Uterus (tissue), 4 donors: ENCODE data around the gene ADAP1. TPM values are rescaled to one million over a fixed set of nuclear protein-coding genes. Genes with fewer than 3 reads are reported as not detected.

Experiments used
- DNase-seq, 2 donors: peaks; one replicate each; pipeline ENCODE4 v3.0.0-alpha.2; 2019 to 2020
- H3K27ac ChIP-seq, 2 donors: fragments of 200-600 bp; sonication (generic); 1 replicate in 1 of 2; 2 replicates in 1 of 2; pipeline ENCODE4 v1.5.1; 2016 to 2018
- H3K27me3 ChIP-seq, 2 donors: fragments of 200-600 bp; sonication (generic); one replicate each; pipeline ENCODE4 v1.5.1; 2018 to 2019; ENCODE audit warnings: control low read depth in 1 of 2
- H3K36me3 ChIP-seq, 2 donors: fragments of 200-600 bp; sonication (generic); one replicate each; pipeline ENCODE4 v1.5.1; 2019; ENCODE audit warnings: control low read depth in 1 of 2
- H3K4me1 ChIP-seq, 2 donors: fragments of 200-600 bp; sonication (generic); one replicate each; pipeline ENCODE4 v1.5.1; 2018 to 2019; ENCODE audit warnings: control low read depth in 1 of 2
- H3K4me3 ChIP-seq, 2 donors: fragments of 200-600 bp; sonication (generic); 1 replicate in 1 of 2; 2 replicates in 1 of 2; pipeline ENCODE4 v1.5.1; 2018 to 2019; ENCODE audit warnings: mild to moderate bottlenecking in 1 of 2
- H3K9me3 ChIP-seq, 2 donors: fragments of 200-600 bp; sonication (generic); one replicate each; pipeline ENCODE4 v1.5.1; 2019; ENCODE audit warnings: control low read depth in 1 of 2
- POLR2A ChIP-seq, 2 donors: fragments of 450-650 bp; IDR thresholded peaks; one replicate each; pipeline ENCODE4 v1.6.1; 2016; ENCODE audit warnings: antibody characterized with exemption in 2 of 2, mild to moderate bottlenecking in 1 of 2, moderate library complexity in 1 of 2
- intact Hi-C: fragments of 100-400 bp; cut with DNase I; formaldehyde crosslinking; loops from one replicate; pipeline ENCODE4 v1.15.1; 2023; ENCODE audit warnings: low total_unique reads
- total RNA-seq, 4 donors: library from RNA; depleted of rRNA in 3 of 4; stranded (reverse); fragments of >200 nt in 3 of 4; gene quantifications; one replicate each; pipeline versions ENCODE4 v1.1.0 to v1.2.4, GENCODE V29; 2014 to 2023
- TF ChIP-seq, protein P1 (sequence below), 4 experiments: fragments of 200-600 bp in 2 of 4; fragments of 450-650 bp in 2 of 4; sonication (generic) in 2 of 4; IDR thresholded peaks; one replicate each; pipeline ENCODE4 v1.5.1; 2016 to 2019; ENCODE audit warnings: antibody characterized with exemption in 4 of 4, mild to moderate bottlenecking in 2 of 4, moderate library complexity in 1 of 4
- donor health status: DM: yes; HTN: yes; CAD: no.

Gene ADAP1
- total RNA-seq, 4 donors from 2014 or later: 3.2 to 17.4 (median 10.9) TPM

DNA sequence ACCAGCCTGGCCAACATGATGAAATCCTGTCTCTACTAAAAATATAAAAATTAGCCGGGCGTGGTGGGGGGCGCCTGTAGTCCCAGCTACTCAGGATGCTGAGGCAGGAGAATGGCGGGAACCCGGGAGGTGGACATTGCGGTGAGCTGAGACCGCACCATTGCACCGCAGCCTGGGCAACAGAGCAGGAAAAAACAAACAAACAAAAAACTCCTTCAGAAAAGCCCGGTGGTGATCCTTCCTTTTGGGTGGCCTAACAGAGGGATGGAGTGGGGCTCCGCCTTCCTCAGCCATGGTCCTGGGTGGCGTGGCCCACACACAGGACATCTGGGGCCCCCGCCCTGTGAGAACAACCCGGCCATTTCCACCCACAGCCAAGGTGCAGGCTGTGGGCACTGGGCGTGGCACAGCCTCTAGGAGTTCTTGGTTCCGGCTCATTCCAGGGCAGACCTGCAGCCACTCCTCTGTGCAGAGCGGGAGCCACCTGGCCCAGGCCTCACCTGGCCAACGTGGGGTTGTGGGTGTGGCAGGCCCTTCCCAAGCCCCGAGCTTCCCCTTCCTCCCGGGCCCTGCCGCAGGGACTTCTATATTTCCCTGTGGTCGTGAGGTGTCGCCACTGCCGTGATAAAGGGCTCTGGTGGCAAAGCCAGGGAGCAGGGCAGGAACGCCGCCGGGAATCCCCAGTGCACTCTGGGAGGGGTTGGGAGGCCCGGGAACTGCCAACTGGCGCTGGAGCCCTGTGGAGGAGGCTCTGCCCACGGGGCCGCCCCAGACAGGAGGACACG, 40.6 kb downstream of the ADAP1 start:
- Histone ChIP-seq H3K36me3 (no peaks in the 10 kb centered on the region), H3K4me3 (no peak overlapping the region), H3K27me3 (no peaks in the 10 kb centered on the region), H3K4me1 (peaks cover 0 to 7% of the 10 kb centered on the region in 2 donors), H3K27ac (no peak overlapping the region), H3K9me3 (no peaks in the 10 kb centered on the region)
- DNase-seq: no peak
- intact Hi-C loops: no loop called here
- TF ChIP-seq POLR2A (IDR thresholded peaks at IDR 0.05): no peak
- TF ChIP-seq, protein P1, sequence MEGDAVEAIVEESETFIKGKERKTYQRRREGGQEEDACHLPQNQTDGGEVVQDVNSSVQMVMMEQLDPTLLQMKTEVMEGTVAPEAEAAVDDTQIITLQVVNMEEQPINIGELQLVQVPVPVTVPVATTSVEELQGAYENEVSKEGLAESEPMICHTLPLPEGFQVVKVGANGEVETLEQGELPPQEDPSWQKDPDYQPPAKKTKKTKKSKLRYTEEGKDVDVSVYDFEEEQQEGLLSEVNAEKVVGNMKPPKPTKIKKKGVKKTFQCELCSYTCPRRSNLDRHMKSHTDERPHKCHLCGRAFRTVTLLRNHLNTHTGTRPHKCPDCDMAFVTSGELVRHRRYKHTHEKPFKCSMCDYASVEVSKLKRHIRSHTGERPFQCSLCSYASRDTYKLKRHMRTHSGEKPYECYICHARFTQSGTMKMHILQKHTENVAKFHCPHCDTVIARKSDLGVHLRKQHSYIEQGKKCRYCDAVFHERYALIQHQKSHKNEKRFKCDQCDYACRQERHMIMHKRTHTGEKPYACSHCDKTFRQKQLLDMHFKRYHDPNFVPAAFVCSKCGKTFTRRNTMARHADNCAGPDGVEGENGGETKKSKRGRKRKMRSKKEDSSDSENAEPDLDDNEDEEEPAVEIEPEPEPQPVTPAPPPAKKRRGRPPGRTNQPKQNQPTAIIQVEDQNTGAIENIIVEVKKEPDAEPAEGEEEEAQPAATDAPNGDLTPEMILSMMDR (IDR thresholded peaks at IDR 0.05): no peak

DNA sequence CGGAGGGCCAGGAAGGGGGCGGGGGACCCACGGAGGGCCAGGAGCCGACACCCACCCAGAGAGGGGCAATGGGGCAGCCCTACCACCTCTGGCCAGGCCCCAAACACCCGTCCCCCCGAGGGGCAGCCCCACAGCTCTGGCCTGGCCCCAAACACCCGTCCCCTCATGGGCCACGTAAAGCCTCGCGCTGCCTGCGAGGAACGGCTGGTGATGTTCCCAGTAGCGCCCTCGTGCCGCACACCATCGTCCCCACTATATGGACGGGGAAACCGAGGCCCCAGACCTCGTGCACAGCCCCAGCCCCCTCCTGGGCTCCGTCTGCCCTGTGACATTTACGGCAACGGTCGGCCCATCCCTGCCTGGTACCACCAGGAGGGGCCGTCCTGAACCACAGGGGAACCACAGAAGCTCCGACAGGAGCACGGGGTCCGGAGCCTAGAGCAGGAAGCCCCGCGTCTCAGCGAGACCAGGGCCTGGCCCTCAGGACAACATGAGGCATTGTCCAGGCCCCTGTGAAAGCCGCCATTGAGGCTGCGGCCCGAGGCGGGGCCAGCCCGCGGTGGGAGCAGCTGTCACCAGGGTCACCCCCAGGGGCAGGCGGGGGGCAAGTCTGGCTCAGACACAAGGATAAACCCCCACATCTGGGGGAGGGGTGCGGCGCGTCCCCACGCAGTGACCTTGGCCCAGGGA, 42.5 kb downstream of the ADAP1 start:
- Histone ChIP-seq H3K36me3 (no peaks in the 10 kb centered on the region), H3K4me3 (no peak overlapping the region), H3K27me3 (no peaks in the 10 kb centered on the region), H3K27ac (no peak overlapping the region), H3K4me1 (peaks cover 0 to 7% of the 10 kb centered on the region in 2 donors), H3K9me3 (no peaks in the 10 kb centered on the region)
- DNase-seq: no peak
- intact Hi-C loops: no loop called here
- TF ChIP-seq, protein P1 (IDR thresholded peaks at IDR 0.05): no peak
- no peak for TF ChIP-seq POLR2A (IDR thresholded peaks at IDR 0.05)

DNA sequence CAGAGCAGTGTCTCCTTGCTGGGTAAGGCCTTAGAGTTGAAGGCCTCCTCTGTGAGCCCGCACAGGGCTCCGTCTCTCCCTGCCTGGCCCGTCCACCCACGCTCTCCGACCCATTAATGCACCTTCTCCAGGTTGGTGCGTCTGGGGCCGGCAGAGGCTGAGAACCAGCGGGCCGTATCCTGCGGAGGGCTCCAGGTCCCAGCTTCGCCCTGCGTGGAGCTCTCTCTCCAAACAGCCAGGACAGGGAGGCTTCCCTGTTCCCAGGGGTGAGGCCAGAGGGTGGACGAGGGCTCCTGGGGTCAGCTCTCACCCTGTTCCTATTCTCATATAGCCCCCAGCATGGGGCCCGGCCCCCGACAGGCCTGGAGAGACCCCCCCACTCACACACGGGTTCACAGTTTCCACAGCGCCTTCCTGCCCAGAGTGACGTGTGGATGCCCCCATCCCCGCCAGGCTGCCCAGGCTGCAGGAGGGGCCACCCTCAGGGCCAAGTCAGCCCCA, 43.5 kb downstream of the ADAP1 start:
- H3K27me3 ChIP-seq: no peaks in the 10 kb centered on the region
- DNase-seq: no peak
- TF ChIP-seq, protein P1 (IDR thresholded peaks at IDR 0.05): no peak
- no peak for TF ChIP-seq POLR2A (IDR thresholded peaks at IDR 0.05)
- H3K4me1 ChIP-seq: peaks cover 0 to 1% of the 10 kb centered on the region in 2 donors
- H3K36me3 ChIP-seq: no peaks in the 10 kb centered on the region
- intact Hi-C loops: no loop called here
- no peak overlapping the region for H3K27ac ChIP-seq
- H3K4me3 ChIP-seq: no peak overlapping the region
- no peaks in the 10 kb centered on the region for H3K9me3 ChIP-seq

DNA sequence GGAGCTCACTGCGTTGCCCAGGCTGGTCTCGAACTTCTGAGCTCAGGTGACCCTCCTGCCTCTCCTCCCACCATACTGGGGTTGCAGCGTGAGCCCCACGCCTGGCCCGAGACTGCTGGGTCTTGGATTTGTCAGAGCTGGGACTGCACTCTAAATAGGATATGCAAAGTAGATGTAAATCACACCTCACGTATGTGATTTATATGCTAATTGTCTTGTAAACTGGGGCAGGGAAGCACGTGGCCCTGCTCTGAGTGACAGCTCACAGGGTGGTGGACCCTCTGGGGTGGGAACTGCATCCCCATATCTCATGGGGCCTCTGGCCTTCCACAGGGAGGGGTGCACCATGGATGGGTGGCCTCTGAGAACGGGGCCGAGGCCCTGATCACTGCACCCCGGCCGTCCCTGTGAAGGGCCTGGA, 44.0 kb downstream of the ADAP1 start:
- DNase-seq: no peak
- H3K4me1 ChIP-seq: no peaks in the 10 kb centered on the region
- H3K27ac ChIP-seq: no peak overlapping the region
- no peaks in the 10 kb centered on the region for H3K36me3 ChIP-seq
- TF ChIP-seq, protein P1 (IDR thresholded peaks at IDR 0.05): no peak
- TF ChIP-seq POLR2A (IDR thresholded peaks at IDR 0.05): no peak
- no peaks in the 10 kb centered on the region for H3K27me3 ChIP-seq
- H3K9me3 ChIP-seq: no peaks in the 10 kb centered on the region
- H3K4me3 ChIP-seq: no peak overlapping the region
- intact Hi-C loops: no loop called here
